ENCODE data around the gene TRIP12.
"Not testable (repeated sequence)": the region's sequence is repeated elsewhere in the genome, so short reads cannot be mapped to it uniquely, and the experiment has no call there.

The TRIP12 gene

GRCh38 chr2:229818230-229818629, 103.6 kb downstream of the TRIP12 start:
- DNase-seq, result no peak

GRCh38 chr2:229815858-229816257, 106.0 kb downstream of the TRIP12 start:
- no peak for DNase-seq

GRCh38 chr2:229815342-229815741, 106.5 kb downstream of the TRIP12 start:
- DNase-seq, result no peak

- no peak for DNase-seq
Measured at GRCh38 chr2:229810786-229811185, 111.0 kb downstream of the TRIP12 start.

GRCh38 chr2:229805559-229805958, 116.2 kb downstream of the TRIP12 start:
- no peak for DNase-seq

- no peak for DNase-seq
Measured at GRCh38 chr2:229802785-229803184, 119.0 kb downstream of the TRIP12 start.

GRCh38 chr2:229800997-229801754, 120.6 kb downstream of the TRIP12 start:
- DNase-seq, result peak; percentile 1

- DNase-seq, result no peak
Measured at GRCh38 chr2:229798446-229799155, 123.2 kb downstream of the TRIP12 start.

- DNase-seq, result no peak
Measured at GRCh38 chr2:229795058-229795457, 126.8 kb downstream of the TRIP12 start.

GRCh38 chr2:229794636-229795035, 127.2 kb downstream of the TRIP12 start:
- no peak for DNase-seq

- not testable (repeated sequence) for DNase-seq
Measured at GRCh38 chr2:229786289-229786688, 135.5 kb downstream of the TRIP12 start.

- no peak for DNase-seq
Measured at GRCh38 chr2:229784791-229785190, 137.0 kb downstream of the TRIP12 start.

GRCh38 chr2:229783108-229783721, 138.6 kb downstream of the TRIP12 start:
- DNase-seq, result no peak

- no peak for DNase-seq
Measured at GRCh38 chr2:229780856-229781773, 140.7 kb downstream of the TRIP12 start.

- DNase-seq, result no peak
Measured at GRCh38 chr2:229779650-229780049, 142.2 kb downstream of the TRIP12 start.

GRCh38 chr2:229777716-229778115, 144.1 kb downstream of the TRIP12 start:
- no peak for DNase-seq

GRCh38 chr2:229775614-229776313, 146.0 kb downstream of the TRIP12 start:
- DNase-seq, result no peak

- no peak for DNase-seq
Measured at GRCh38 chr2:229774237-229774636, 147.6 kb downstream of the TRIP12 start.

- DNase-seq, result no peak
Measured at GRCh38 chr2:229768235-229768634, 153.6 kb downstream of the TRIP12 start.

- no peak for DNase-seq
Measured at GRCh38 chr2:229765721-229766120, 156.1 kb downstream of the TRIP12 start.

- no peak for DNase-seq
Measured at GRCh38 chr2:229761663-229762062, 160.1 kb downstream of the TRIP12 start.

- DNase-seq, result not testable (repeated sequence)
Measured at GRCh38 chr2:229757462-229757861, 164.3 kb downstream of the TRIP12 start.
